Mesothelial cell of epicardium (in vitro differentiated cells): ENCODE measurements around the gene TTK. TPM values are rescaled to one million over a fixed set of nuclear protein-coding genes. Genes with fewer than 3 reads are reported as not detected.

Source experiments
- DNase-seq, 2 experiments: peaks; one replicate each; pipeline ENCODE4 v3.0.0; 2021; ENCODE audit warnings: low spot score in 2 of 2; ENCODE audit not compliant: unreplicated experiment in 2 of 2
- H3K27ac Mint-ChIP-seq: 2 replicates; pipeline ENCODE4 v1.8.0; 2021; ENCODE audit warnings: mixed read lengths
- H3K27me3 Mint-ChIP-seq: 2 replicates; pipeline ENCODE4 v1.8.0; 2021; ENCODE audit warnings: low read depth, mixed read lengths
- H3K36me3 Mint-ChIP-seq: 2 replicates; pipeline ENCODE4 v1.8.0; 2021; ENCODE audit warnings: mixed read lengths
- H3K4me1 Mint-ChIP-seq: 2 replicates; pipeline ENCODE4 v1.8.0; 2021; ENCODE audit warnings: mixed read lengths
- H3K4me3 Mint-ChIP-seq: 2 replicates; pipeline ENCODE4 v1.8.0; 2021; ENCODE audit warnings: mild to moderate bottlenecking, moderate library complexity, mixed read lengths
- H3K9me3 Mint-ChIP-seq: 2 replicates; pipeline ENCODE4 v1.8.0; 2021; ENCODE audit warnings: mixed read lengths
- total RNA-seq: library from RNA; stranded (reverse); gene quantifications from 3 replicates; pipeline ENCODE4 v1.2.1, GENCODE V29; 2021
- TF ChIP-seq, protein P1 (sequence below): fragments of 200-600 bp; sonication (generic); IDR thresholded peaks from one replicate; pipeline ENCODE4 v1.5.0; 2021; ENCODE audit warnings: antibody characterized with exemption; ENCODE audit not compliant: unreplicated experiment

The TTK gene
- total RNA-seq, 1 donor from 2014 or later: 13.5 TPM

DNA sequence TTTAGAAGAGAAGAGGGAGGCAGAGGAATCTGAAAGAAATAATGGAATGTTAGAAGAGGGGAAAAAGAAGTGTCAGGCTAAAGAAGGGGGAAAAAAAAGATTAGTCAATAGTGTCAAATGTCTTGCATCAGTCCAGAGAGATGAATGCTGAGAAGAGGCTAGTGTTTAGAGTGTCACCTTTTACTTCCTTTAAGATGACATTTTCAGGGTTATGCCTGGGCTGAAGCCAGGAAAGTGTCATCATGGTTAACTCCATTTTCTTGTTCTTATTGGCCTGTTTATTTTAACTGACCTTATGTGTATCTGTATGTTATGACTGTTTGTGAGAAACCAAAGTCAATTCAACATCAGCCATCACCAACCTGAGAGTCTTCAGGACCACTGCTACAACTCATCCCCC, 87.1 kb downstream of the TTK start:
- H3K27me3 Mint-ChIP-seq: no peaks in the 10 kb centered on the region
- H3K36me3 Mint-ChIP-seq: no peaks in the 10 kb centered on the region
- no peaks in the 10 kb centered on the region for H3K9me3 Mint-ChIP-seq
- no peak for DNase-seq
- H3K27ac Mint-ChIP-seq: no peak overlapping the region
- TF ChIP-seq, protein P1, sequence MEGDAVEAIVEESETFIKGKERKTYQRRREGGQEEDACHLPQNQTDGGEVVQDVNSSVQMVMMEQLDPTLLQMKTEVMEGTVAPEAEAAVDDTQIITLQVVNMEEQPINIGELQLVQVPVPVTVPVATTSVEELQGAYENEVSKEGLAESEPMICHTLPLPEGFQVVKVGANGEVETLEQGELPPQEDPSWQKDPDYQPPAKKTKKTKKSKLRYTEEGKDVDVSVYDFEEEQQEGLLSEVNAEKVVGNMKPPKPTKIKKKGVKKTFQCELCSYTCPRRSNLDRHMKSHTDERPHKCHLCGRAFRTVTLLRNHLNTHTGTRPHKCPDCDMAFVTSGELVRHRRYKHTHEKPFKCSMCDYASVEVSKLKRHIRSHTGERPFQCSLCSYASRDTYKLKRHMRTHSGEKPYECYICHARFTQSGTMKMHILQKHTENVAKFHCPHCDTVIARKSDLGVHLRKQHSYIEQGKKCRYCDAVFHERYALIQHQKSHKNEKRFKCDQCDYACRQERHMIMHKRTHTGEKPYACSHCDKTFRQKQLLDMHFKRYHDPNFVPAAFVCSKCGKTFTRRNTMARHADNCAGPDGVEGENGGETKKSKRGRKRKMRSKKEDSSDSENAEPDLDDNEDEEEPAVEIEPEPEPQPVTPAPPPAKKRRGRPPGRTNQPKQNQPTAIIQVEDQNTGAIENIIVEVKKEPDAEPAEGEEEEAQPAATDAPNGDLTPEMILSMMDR: no peak
- H3K4me3 Mint-ChIP-seq: no peak overlapping the region
- no peaks in the 10 kb centered on the region for H3K4me1 Mint-ChIP-seq

Other genes starting within 250 kb of the TTK start
- 3.3 to 3.6 TPM (median 3.6 TPM) in 3 replicates for gene ELOVL4, start 57.1 kb upstream of the TTK start, total RNA-seq
- gene BCKDHB, start 102.0 kb downstream of the TTK start, total RNA-seq: 23.8 to 28.4 TPM (median 27.4 TPM) in 3 replicates